GM12891 (cell line): ENCODE data around the gene FIZ1.

Experiments
- DNase-seq: peaks from one replicate; pipeline ENCODE4 v3.0.0; 2011; ENCODE audit warnings: low spot score; ENCODE audit not compliant: insufficient read length
- FAIRE-seq: peaks from 2 replicates; lab custom pipeline; 2011; peaks lifted over from hg19 to GRCh38; lab: Jason Lieb, UNC
- PAX5 ChIP-seq: IDR thresholded peaks from 2 replicates; pipeline ENCODE4 v1.6.1; 2011; ENCODE audit warnings: low read length, moderate library complexity, mild to moderate bottlenecking; ENCODE audit not compliant: insufficient read depth, severe bottlenecking
- POLR2A ChIP-seq: IDR thresholded peaks from 2 replicates; pipeline ENCODE4 v1.6.1; 2011; ENCODE audit warnings: low read depth, low read length, control low read depth
- POLR2AphosphoS5 ChIP-seq: IDR thresholded peaks from 2 replicates; pipeline ENCODE4 v1.6.1; 2011; ENCODE audit warnings: low read depth, low read length, control low read depth
- POU2F2 ChIP-seq: IDR thresholded peaks from 2 replicates; pipeline ENCODE4 v1.6.1; 2011; ENCODE audit warnings: low read depth, mild to moderate bottlenecking, control low read depth, low read length, moderate library complexity
- SPI1 ChIP-seq: IDR thresholded peaks from 2 replicates; pipeline ENCODE4 v1.6.1; 2011; ENCODE audit warnings: low read depth, low read length, control low read depth
- TAF1 ChIP-seq: IDR thresholded peaks from 2 replicates; pipeline ENCODE4 v1.6.1; 2011; ENCODE audit warnings: low read depth, low read length, control low read depth

Gene FIZ1

DNA sequence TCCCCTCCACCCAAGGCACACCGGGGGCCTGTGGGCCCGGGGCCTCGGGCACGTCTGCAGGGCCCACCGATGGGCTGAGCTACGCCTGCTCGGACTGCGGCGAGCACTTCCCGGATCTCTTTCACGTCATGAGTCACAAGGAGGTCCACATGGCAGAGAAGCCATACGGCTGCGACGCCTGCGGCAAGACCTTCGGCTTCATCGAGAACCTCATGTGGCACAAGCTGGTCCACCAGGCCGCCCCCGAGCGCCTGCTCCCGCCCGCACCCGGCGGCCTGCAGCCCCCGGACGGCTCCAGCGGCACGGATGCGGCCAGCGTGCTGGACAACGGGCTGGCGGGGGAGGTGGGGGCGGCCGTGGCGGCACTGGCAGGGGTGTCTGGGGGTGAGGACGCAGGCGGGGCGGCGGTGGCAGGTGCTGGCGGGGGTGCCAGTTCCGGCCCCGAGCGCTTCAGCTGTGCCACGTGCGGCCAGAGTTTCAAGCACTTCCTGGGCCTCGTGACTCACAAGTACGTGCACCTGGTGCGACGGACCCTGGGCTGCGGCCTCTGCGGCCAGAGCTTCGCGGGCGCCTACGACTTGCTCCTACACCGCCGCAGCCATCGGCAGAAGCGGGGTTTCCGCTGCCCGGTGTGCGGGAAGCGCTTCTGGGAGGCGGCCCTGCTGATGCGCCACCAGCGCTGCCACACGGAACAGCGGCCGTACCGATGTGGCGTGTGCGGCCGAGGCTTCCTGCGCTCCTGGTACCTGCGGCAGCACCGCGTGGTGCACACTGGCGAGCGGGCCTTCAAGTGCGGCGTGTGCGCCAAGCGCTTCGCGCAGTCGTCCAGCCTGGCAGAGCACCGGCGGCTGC lies 16.5 kb upstream of the FIZ1 start:
- no peak for FAIRE-seq
- TF ChIP-seq POU2F2 (no peak), SPI1 (no peak), TAF1 (no peak), PAX5 (no peak), POLR2A (no peak), POLR2AphosphoS5 (no peak)
- DNase-seq = no peak

DNA sequence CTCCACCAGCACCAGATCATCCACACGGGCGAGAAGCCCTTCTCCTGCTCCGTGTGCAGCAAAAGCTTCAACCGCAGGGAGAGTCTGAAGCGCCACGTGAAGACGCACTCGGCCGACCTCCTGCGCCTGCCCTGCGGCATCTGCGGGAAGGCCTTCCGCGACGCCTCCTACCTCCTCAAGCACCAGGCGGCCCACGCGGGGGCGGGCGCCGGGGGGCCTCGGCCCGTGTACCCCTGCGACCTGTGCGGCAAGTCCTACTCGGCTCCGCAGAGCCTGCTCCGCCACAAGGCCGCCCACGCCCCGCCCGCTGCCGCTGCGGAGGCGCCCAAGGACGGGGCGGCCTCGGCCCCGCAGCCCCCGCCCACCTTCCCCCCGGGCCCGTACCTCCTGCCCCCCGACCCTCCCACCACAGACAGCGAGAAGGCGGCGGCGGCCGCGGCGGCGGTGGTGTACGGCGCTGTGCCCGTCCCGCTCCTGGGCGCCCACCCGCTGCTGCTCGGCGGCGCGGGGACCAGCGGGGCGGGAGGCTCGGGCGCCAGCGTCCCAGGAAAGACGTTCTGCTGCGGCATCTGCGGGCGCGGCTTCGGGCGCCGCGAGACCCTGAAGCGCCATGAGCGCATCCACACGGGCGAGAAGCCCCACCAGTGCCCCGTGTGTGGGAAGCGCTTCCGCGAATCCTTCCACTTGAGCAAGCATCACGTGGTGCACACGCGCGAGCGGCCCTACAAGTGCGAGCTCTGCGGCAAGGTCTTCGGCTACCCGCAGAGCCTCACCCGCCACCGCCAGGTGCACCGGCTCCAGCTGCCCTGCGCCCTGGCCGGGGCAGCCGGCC lies 15.6 kb upstream of the FIZ1 start:
- no peak for TF ChIP-seq POU2F2
- TF ChIP-seq POLR2A = no peak
- no peak for TF ChIP-seq SPI1
- TF ChIP-seq PAX5 = no peak
- no peak for TF ChIP-seq POLR2AphosphoS5
- no peak for TF ChIP-seq TAF1
- FAIRE-seq (no peak), DNase-seq (no peak)

DNA sequence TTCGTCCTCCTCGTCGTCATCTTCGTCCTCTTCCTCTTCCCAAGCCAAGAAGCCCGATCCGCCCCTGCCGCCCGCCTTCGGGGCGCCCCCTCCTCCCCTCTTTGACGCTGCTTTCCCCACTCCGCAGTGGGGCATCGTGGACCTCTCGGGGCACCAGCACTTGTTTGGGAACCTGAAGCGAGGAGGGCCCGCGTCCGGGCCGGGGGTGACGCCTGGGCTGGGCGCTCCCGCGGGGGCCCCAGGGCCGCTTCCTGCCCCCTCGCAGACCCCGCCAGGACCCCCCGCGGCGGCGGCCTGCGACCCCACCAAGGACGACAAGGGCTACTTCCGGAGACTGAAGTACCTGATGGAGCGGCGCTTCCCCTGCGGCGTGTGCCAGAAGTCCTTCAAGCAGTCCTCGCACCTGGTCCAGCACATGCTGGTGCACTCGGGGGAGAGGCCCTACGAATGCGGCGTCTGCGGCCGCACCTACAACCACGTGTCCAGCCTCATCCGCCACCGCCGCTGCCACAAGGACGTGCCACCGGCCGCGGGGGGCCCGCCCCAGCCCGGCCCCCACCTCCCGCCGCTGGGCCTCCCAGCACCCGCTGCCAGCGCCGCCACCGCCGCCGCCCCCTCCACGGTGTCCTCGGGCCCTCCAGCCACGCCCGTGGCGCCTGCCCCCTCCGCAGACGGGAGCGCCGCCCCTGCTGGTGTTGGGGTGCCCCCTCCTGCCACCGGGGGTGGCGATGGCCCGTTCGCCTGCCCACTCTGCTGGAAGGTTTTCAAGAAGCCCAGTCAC lies 14.8 kb upstream of the FIZ1 start:
- no peak for FAIRE-seq
- TF ChIP-seq TAF1 (no peak), PAX5 (no peak), POLR2A (no peak), SPI1 (no peak), POU2F2 (no peak), POLR2AphosphoS5 (no peak)
- no peak for DNase-seq

DNA sequence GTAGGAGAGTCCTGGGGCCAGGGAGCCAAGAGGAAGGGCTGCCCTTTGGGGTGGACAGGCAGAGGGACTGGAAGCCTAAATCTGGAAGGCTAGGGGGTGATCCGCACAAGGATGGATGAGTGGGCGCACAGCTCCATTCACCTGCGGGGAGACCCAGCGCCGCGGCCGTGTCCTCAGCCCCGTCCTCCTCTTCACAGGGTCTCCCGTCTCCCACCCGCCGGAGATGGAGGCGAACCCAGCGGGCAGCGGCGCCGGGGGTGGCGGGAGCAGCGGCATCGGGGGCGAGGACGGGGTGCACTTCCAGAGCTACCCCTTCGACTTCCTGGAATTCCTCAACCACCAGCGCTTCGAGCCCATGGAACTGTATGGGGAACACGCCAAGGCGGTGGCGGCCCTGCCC lies 14.1 kb upstream of the FIZ1 start:
- TF ChIP-seq SPI1 (no peak), PAX5 (no peak), POLR2AphosphoS5 (no peak), POU2F2 (no peak), TAF1 (no peak), POLR2A (no peak)
- DNase-seq (no peak), FAIRE-seq (no peak)

DNA sequence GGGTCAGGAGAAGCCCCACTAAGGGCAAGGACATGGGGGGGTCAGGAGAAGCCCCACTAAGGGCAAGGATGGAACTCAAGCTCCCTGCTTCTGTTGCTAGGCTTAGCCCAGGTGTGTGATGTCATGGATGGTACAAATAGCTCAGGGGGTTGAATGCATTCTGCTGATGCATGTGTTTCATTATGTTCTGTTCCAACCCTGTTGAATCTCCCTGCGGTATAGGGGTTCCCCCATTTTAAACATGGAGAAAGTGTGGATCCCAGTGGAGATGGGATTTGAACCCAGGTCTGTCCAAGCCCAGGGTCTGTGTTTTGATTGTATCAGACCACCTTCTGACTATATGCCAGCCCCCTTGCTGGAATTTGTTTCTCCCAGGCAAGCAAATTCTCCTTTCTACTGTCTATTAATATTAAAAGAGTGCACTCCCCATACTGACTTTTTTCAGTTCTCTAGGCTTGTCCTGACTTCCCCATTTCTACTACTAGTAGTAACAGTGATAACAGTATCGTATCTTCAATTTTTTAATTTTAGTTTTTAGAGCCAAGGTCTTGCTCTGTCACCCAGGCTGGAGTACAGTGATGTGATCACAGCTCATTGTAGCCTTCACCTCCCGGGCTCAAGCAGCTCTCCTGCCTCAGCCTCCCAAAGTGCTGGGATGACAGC lies 12.8 kb upstream of the FIZ1 start:
- TF ChIP-seq SPI1 = peak; percentile 40; the same call in 1 of the 2 replicates
- no peak for TF ChIP-seq PAX5
- no peak for DNase-seq
- FAIRE-seq = peak; percentile 33

DNA sequence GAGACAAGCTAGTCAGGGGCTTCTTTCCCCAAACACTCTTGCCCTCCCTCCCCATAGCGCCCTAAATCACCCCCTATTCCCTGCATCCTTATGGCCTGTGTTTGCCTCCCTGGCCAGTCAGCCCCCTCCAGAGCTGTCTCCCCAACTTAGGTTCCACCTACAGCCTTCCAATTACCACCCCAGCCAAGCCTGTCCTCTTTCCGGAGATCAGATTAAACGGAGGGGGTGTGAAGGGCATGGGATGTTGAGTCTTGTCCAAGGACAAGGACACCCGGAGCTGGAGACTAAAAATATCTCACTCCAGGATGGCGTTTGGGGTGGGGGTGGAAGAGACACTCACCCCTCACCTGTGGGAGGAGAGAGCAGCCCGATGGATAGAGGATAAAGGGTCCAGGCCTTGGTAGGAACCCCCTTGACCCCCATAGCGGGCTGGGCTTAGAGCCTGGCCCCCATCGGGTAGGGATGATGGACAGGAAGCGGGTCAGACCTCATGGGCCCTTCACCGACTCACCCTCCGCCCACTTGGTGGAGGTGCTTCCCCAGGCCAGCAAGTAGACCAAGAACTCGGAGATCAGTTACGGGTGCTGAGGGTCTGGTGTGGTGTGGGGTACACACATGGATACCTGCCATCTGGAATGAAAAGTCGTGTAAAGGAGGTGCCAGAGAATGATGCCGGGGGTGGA lies 12.1 kb upstream of the FIZ1 start:
- TF ChIP-seq PAX5 (no peak), TAF1 (no peak), SPI1 (no peak), POLR2AphosphoS5 (no peak)
- DNase-seq = no peak
- FAIRE-seq = no peak

DNA sequence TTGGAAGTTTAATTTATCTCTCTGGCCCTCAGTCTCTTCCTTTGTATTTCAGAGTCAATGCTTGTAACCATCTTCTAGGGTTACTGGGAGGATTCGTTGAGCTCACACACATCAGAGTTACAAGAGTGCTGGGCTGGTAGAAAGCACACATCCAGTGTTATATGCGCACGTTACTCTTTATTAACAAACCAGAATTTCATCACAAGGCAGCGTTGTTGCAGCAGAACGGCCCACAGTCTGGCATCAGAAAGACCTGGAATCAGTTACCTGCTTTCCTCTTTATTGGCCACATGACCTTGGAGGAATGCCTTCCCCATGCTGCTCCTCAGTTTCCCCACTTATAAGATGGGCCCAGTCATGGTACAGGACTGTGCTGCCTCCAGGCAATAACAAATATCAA lies 10.0 kb upstream of the FIZ1 start:
- DNase-seq = no peak
- no peak for FAIRE-seq
- TF ChIP-seq TAF1 = no peak
- no peak for TF ChIP-seq POLR2A
- no peak for TF ChIP-seq POU2F2
- no peak for TF ChIP-seq SPI1
- TF ChIP-seq POLR2AphosphoS5 = no peak
- TF ChIP-seq PAX5 = no peak

DNA sequence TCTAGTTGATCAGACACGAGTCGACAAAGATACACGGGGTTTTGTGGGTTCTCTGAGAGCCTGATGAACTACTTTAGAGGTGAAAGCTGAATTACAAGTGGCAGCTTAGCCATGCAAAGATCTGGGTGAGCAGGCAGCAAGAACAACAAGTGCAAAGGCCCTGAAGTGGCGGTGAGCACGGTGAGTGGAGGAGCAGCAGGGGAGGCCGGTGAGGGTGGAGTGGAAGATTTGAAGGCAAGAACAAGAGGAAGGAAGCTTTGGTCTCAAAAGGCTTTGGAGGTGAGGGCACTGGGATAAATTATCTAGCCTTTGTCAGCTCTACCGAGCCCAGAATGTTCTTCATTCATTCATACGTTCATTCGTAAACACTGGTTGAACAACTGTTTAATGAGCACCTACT lies 7.5 kb upstream of the FIZ1 start:
- TF ChIP-seq TAF1 (no peak), POLR2AphosphoS5 (no peak), PAX5 (no peak), POLR2A (no peak), POU2F2 (no peak), SPI1 (no peak)
- no peak for FAIRE-seq
- DNase-seq = no peak

DNA sequence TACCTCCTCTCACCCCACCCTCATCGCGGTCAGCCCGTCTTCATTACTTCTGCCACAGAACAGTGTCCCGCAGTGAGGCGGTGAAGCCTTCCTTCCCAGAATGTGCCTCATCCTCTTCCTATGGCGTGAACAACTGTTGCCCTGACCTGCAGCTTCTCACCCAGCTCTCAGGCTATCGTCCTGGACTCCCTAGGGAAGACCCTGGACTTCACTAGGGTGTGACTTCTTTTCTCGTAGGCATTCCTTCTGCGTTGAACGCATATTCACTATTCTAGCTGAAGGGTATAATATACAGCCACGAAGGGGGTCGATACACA lies 7.1 kb upstream of the FIZ1 start:
- FAIRE-seq = no peak
- TF ChIP-seq POU2F2 (no peak), POLR2AphosphoS5 (no peak), SPI1 (no peak), PAX5 (no peak), POLR2A (no peak), TAF1 (no peak)
- no peak for DNase-seq
